Measurements from ENCODE around the gene PMS1.

- no peak for TF ChIP-seq CTCF (IDR thresholded peaks at IDR 0.05)
- no peak for TF ChIP-seq ZFX (IDR thresholded peaks at IDR 0.05; ENCODE audit: borderline replicate concordance)
These were observed 90.5 kb downstream of the PMS1 start for GRCh38 chr2:189874586-189875320.
